ENCODE measurements around the gene LETM1. TPM values are rescaled to one million over a fixed set of nuclear protein-coding genes. Genes with fewer than 3 reads are reported as not detected.

Gene LETM1
- total and polyA plus RNA-seq, 2 of the 13 experiments (the other 11 are each of a cell fraction or from before 2014, with no cell fraction given) = 9.7 to 41.6 TPM

- TF ChIP-seq, protein P1, sequence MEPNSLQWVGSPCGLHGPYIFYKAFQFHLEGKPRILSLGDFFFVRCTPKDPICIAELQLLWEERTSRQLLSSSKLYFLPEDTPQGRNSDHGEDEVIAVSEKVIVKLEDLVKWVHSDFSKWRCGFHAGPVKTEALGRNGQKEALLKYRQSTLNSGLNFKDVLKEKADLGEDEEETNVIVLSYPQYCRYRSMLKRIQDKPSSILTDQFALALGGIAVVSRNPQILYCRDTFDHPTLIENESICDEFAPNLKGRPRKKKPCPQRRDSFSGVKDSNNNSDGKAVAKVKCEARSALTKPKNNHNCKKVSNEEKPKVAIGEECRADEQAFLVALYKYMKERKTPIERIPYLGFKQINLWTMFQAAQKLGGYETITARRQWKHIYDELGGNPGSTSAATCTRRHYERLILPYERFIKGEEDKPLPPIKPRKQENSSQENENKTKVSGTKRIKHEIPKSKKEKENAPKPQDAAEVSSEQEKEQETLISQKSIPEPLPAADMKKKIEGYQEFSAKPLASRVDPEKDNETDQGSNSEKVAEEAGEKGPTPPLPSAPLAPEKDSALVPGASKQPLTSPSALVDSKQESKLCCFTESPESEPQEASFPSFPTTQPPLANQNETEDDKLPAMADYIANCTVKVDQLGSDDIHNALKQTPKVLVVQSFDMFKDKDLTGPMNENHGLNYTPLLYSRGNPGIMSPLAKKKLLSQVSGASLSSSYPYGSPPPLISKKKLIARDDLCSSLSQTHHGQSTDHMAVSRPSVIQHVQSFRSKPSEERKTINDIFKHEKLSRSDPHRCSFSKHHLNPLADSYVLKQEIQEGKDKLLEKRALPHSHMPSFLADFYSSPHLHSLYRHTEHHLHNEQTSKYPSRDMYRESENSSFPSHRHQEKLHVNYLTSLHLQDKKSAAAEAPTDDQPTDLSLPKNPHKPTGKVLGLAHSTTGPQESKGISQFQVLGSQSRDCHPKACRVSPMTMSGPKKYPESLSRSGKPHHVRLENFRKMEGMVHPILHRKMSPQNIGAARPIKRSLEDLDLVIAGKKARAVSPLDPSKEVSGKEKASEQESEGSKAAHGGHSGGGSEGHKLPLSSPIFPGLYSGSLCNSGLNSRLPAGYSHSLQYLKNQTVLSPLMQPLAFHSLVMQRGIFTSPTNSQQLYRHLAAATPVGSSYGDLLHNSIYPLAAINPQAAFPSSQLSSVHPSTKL (CRISPR knock-in tag; IDR thresholded peaks at IDR 0.05) = peak; percentile 1; the same call in 1 of the 2 replicates
- TF ChIP-seq RERE (CRISPR knock-in tag; IDR thresholded peaks at IDR 0.05; ENCODE audit: low read depth) (no peak; the same call in 1 of the 2 replicates), ZNF577 (CRISPR knock-in tag; IDR thresholded peaks at IDR 0.05; ENCODE audit: borderline replicate concordance, low read depth) (no peak), HCFC1 (IDR thresholded peaks at IDR 0.05; ENCODE audit: low read depth, low read length) (no peak), ASH2L (IDR thresholded peaks at IDR 0.05; ENCODE audit: insufficient read length, low read depth, low read length) (peak; percentile 82), ZNF329 (CRISPR knock-in tag; IDR thresholded peaks at IDR 0.05; ENCODE audit: low read depth) (no peak), MLXIP (CRISPR knock-in tag; IDR thresholded peaks at IDR 0.05; ENCODE audit: borderline replicate concordance) (no peak), ZNF274 (CRISPR knock-in tag; IDR thresholded peaks at IDR 0.05) (peak; percentile 94), RCOR2 (CRISPR knock-in tag; IDR thresholded peaks at IDR 0.05) (no peak), DR1 (CRISPR knock-in tag; IDR thresholded peaks at IDR 0.05) (no peak), ZNF282 (IDR thresholded peaks at IDR 0.05; ENCODE audit: partially characterized antibody) (no peak), GPN1 (CRISPR knock-in tag; IDR thresholded peaks at IDR 0.05; ENCODE audit: borderline replicate concordance) (no peak), SCMH1 (CRISPR knock-in tag; IDR thresholded peaks at IDR 0.05; ENCODE audit: borderline replicate concordance) (no peak), ZFX (CRISPR knock-in tag; IDR thresholded peaks at IDR 0.05; ENCODE audit: low read depth) (peak; percentile 80)
These were observed 14.9 kb upstream of the LETM1 start, which contains the start of gene NSD2 (continued) for GRCh38 chr4:1870578-1871443.
